Measurements from ENCODE around the gene MYO7B.

DNA sequence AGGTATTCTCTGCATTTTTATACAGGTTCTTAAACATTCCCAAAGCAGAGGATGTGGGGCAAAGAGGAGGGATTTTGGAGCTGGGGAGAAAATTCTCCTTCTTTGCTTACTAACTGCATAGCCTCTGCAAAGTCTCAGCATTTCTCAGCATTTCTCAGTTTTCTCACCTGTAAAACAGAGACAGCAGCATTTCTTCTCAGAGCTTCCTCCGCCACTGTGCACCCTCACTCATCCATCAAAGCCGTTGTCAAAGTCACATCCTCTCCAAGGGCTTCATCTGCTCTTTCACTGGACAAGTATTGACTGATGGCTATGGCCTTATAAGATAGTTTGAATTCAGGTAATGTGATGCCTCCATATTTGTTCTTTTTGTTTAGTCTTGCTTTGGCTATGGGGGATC is 17.4 kb downstream of the MYO7B start:
- no peak for TF ChIP-seq EZH2phosphoT487 (IDR thresholded peaks at IDR 0.05; ENCODE audit: borderline replicate concordance, low read depth, low read length)
- TF ChIP-seq, protein P1, sequence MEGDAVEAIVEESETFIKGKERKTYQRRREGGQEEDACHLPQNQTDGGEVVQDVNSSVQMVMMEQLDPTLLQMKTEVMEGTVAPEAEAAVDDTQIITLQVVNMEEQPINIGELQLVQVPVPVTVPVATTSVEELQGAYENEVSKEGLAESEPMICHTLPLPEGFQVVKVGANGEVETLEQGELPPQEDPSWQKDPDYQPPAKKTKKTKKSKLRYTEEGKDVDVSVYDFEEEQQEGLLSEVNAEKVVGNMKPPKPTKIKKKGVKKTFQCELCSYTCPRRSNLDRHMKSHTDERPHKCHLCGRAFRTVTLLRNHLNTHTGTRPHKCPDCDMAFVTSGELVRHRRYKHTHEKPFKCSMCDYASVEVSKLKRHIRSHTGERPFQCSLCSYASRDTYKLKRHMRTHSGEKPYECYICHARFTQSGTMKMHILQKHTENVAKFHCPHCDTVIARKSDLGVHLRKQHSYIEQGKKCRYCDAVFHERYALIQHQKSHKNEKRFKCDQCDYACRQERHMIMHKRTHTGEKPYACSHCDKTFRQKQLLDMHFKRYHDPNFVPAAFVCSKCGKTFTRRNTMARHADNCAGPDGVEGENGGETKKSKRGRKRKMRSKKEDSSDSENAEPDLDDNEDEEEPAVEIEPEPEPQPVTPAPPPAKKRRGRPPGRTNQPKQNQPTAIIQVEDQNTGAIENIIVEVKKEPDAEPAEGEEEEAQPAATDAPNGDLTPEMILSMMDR (conservative IDR thresholded peaks at IDR 0.05; ENCODE audit: low read length): no peak
